22Rv1 (cell line): Measurements from ENCODE around the gene KRTAP12-3.
"Not testable (repeated sequence)": the region's sequence is repeated elsewhere in the genome, so short reads cannot be mapped to it uniquely, and the experiment has no call there.

Experiments
- ZFX ChIP-seq: fragments of 450-650 bp; IDR thresholded peaks from 2 replicates; pipeline ENCODE4 v1.6.1; 2017; ENCODE audit warnings: antibody characterized with exemption, borderline replicate concordance
- TF ChIP-seq, protein P1 (sequence below): fragments of 450-650 bp; IDR thresholded peaks from 2 replicates; pipeline ENCODE4 v1.5.1; 2017; ENCODE audit warnings: mild to moderate bottlenecking

- TF ChIP-seq, protein P1, sequence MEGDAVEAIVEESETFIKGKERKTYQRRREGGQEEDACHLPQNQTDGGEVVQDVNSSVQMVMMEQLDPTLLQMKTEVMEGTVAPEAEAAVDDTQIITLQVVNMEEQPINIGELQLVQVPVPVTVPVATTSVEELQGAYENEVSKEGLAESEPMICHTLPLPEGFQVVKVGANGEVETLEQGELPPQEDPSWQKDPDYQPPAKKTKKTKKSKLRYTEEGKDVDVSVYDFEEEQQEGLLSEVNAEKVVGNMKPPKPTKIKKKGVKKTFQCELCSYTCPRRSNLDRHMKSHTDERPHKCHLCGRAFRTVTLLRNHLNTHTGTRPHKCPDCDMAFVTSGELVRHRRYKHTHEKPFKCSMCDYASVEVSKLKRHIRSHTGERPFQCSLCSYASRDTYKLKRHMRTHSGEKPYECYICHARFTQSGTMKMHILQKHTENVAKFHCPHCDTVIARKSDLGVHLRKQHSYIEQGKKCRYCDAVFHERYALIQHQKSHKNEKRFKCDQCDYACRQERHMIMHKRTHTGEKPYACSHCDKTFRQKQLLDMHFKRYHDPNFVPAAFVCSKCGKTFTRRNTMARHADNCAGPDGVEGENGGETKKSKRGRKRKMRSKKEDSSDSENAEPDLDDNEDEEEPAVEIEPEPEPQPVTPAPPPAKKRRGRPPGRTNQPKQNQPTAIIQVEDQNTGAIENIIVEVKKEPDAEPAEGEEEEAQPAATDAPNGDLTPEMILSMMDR: not testable (repeated sequence)
- not testable (repeated sequence) for TF ChIP-seq ZFX
These were observed 29.9 kb upstream of the KRTAP12-3 start for GRCh38 chr21:44627831-44628233.
